IMR-90 (cell line): ENCODE results near the gene MSMP. TPM values are rescaled to one million over a fixed set of nuclear protein-coding genes. Genes with fewer than 3 reads are reported as not detected.

Experiments
- ATAC-seq: fragments of 200-7000 bp; cut with Tn5 transposase; 2 replicates; pipeline ENCODE4 v1.9.1; 2020; ENCODE audit warnings: low read depth, mild to moderate bottlenecking, moderate library complexity
- BruUV-seq: library from RNA; stranded (reverse); fragments of 400-500 nt; replicated peaks from 2 replicates; lab custom pipeline; 2021; lab: Mats Ljungman, UMichigan
- CTCF ChIA-PET: fragments of 300-600 bp; formaldehyde crosslinking; extraction: SDS; loops from one replicate; lab custom pipeline; 2021; ENCODE audit warnings: antibody characterized with exemption; lab: Yijun Ruan, JAX
- POLR2A ChIA-PET: fragments of 300-600 bp; sonication (Branson Sonifier 250); formaldehyde crosslinking; loops from one replicate; lab custom pipeline; 2022; ENCODE audit warnings: antibody characterized with exemption; ENCODE audit not compliant: unreplicated experiment; lab: Charles Lee
- DNase-seq: peaks from one replicate; pipeline ENCODE4 v3.0.0; 2013
- H2AFZ ChIP-seq: replicated peaks from 2 replicates; pipeline ENCODE3; 2013; ENCODE audit warnings: low read length, mild to moderate bottlenecking; ENCODE audit not compliant: poor library complexity
- H2AK5ac ChIP-seq: 2 replicates; pipeline ENCODE4 v1.6.1; 2013; ENCODE audit warnings: low read depth, low read length, inconsistent platforms
- H2AK9ac ChIP-seq: replicated peaks from 2 replicates; pipeline ENCODE3; 2013; ENCODE audit warnings: mild to moderate bottlenecking, low read depth, low read length, moderate library complexity; ENCODE audit not compliant: poor library complexity
- H2BK120ac ChIP-seq: 2 replicates; pipeline ENCODE4 v1.6.1; 2013; ENCODE audit warnings: low read depth, low read length, inconsistent platforms
- H2BK15ac ChIP-seq: 3 replicates; pipeline ENCODE4 v1.6.1; 2013; ENCODE audit warnings: low read depth, low read length, inconsistent platforms
- H2BK20ac ChIP-seq: 2 replicates; pipeline ENCODE4 v1.6.1; 2013; ENCODE audit warnings: low read depth, mild to moderate bottlenecking, inconsistent platforms, low read length, moderate library complexity
- H2BK5ac ChIP-seq: 2 replicates; pipeline ENCODE4 v1.6.1; 2013; ENCODE audit warnings: mild to moderate bottlenecking, low read depth, low read length, inconsistent platforms; ENCODE audit not compliant: poor library complexity, severe bottlenecking
- H3K14ac ChIP-seq: replicated peaks from 2 replicates; pipeline ENCODE4 v1.6.1; 2013; ENCODE audit warnings: low read depth, low read length, inconsistent platforms
- H3K18ac ChIP-seq: 2 replicates; pipeline ENCODE4 v1.6.1; 2013; ENCODE audit warnings: low read depth, low read length, control low read depth
- H3K23ac ChIP-seq: 2 replicates; pipeline ENCODE4 v1.6.1; 2013; ENCODE audit warnings: low read depth, low read length, inconsistent platforms
- H3K27ac ChIP-seq: 2 replicates; pipeline ENCODE4 v1.5.1; 2013; ENCODE audit warnings: mild to moderate bottlenecking, control low read depth, low read length; ENCODE audit not compliant: insufficient read depth
- H3K27me3 ChIP-seq: 2 replicates; pipeline ENCODE4 v1.6.1; 2013; ENCODE audit warnings: low read length; ENCODE audit not compliant: control insufficient read depth, insufficient read depth
- H3K36me3 ChIP-seq: 2 replicates; pipeline ENCODE4 v1.6.1; 2013; ENCODE audit warnings: low read length, mixed read lengths; ENCODE audit not compliant: control insufficient read depth, insufficient read depth
- H3K4ac ChIP-seq: 2 replicates; pipeline ENCODE4 v1.6.1; 2013; ENCODE audit warnings: low read depth, low read length, inconsistent platforms
- H3K4me1 ChIP-seq: 2 replicates; pipeline ENCODE4 v1.6.1; 2013; ENCODE audit warnings: low read length, mixed read lengths; ENCODE audit not compliant: control insufficient read depth, insufficient read depth
- H3K4me2 ChIP-seq: 2 replicates; pipeline ENCODE4 v1.6.1; 2013; ENCODE audit warnings: low read depth, mild to moderate bottlenecking, control low read depth, low read length, moderate library complexity
- H3K4me3 ChIP-seq: 2 replicates; pipeline ENCODE4 v1.5.1; 2013; ENCODE audit warnings: low read depth, mild to moderate bottlenecking, control low read depth, low read length, moderate library complexity; ENCODE audit not compliant: insufficient read depth
- H3K56ac ChIP-seq: 2 replicates; pipeline ENCODE4 v1.6.1; 2013; ENCODE audit warnings: low read length, inconsistent platforms; ENCODE audit not compliant: insufficient read depth; ENCODE audit errors: extremely low read depth
- H3K79me1 ChIP-seq, 2 experiments: 2 replicates each; pipeline ENCODE4 v1.6.1; 2013; ENCODE audit warnings: low read length in 2 of 2, inconsistent platforms in 1 of 2, low read depth in 1 of 2
- H3K9ac ChIP-seq: 2 replicates; pipeline ENCODE4 v1.6.1; 2013; ENCODE audit warnings: low read depth, low read length, control low read depth
- H3K9me1 ChIP-seq: 2 replicates; pipeline ENCODE4 v1.6.1; 2013; ENCODE audit warnings: low read length, inconsistent platforms; ENCODE audit not compliant: insufficient read depth
- H3K9me3 ChIP-seq: 2 replicates; pipeline ENCODE4 v1.6.1; 2013; ENCODE audit warnings: low read length; ENCODE audit not compliant: control insufficient read depth, insufficient read depth
- H4K20me1 ChIP-seq: 2 replicates; pipeline ENCODE4 v1.6.1; 2013; ENCODE audit warnings: low read length, inconsistent platforms; ENCODE audit not compliant: insufficient read depth
- H4K5ac ChIP-seq: 2 replicates; pipeline ENCODE4 v1.6.1; 2013; ENCODE audit warnings: mild to moderate bottlenecking, low read depth, low read length, control low read depth
- H4K8ac ChIP-seq, 2 experiments: 2 replicates each; pipeline ENCODE4 v1.6.1; 2013; ENCODE audit warnings: low read depth in 2 of 2, low read length in 2 of 2, control low read depth in 1 of 2, inconsistent platforms in 1 of 2
- H4K91ac ChIP-seq: 2 replicates; pipeline ENCODE4 v1.6.1; 2013; ENCODE audit warnings: low read depth, low read length, inconsistent platforms; ENCODE audit not compliant: insufficient read depth
- CEBPB ChIP-seq: IDR thresholded peaks from 2 replicates; pipeline ENCODE4 v1.6.1; 2012; ENCODE audit warnings: low read depth, low read length, improper control_type of control experiment
- CHD1 ChIP-seq: IDR thresholded peaks from 2 replicates; pipeline ENCODE4 v1.6.1; 2012; ENCODE audit warnings: low read depth, low read length, improper control_type of control experiment
- CTCF ChIP-seq: conservative IDR thresholded peaks from 2 replicates; pipeline ENCODE4 v1.5.1; 2012; ENCODE audit warnings: mild to moderate bottlenecking, low read depth, low read length, improper control_type of control experiment
- FOS ChIP-seq: fragments of 150-350 bp; IDR thresholded peaks from 2 replicates; pipeline ENCODE4 v1.6.1; 2016; ENCODE audit warnings: low read depth, low read length
- MAFK ChIP-seq: IDR thresholded peaks from 2 replicates; pipeline ENCODE4 v1.6.1; 2012; ENCODE audit warnings: low read depth, low read length, improper control_type of control experiment
- MAZ ChIP-seq: IDR thresholded peaks from 2 replicates; pipeline ENCODE4 v1.6.1; 2012; ENCODE audit warnings: low read depth, mild to moderate bottlenecking, low read length, improper control_type of control experiment, moderate library complexity, borderline replicate concordance
- MXI1 ChIP-seq: IDR thresholded peaks from 2 replicates; pipeline ENCODE4 v1.6.1; 2012; ENCODE audit warnings: low read depth, mild to moderate bottlenecking, low read length, moderate library complexity, borderline replicate concordance
- POLR2A ChIP-seq: IDR thresholded peaks from 2 replicates; pipeline ENCODE4 v1.6.1; 2012; ENCODE audit warnings: mild to moderate bottlenecking, low read depth, low read length
- RAD21 ChIP-seq: IDR thresholded peaks from 2 replicates; pipeline ENCODE4 v1.6.1; 2012; ENCODE audit warnings: low read length, improper control_type of control experiment
- RCOR1 ChIP-seq: IDR thresholded peaks from 2 replicates; pipeline ENCODE4 v1.6.1; 2012; ENCODE audit warnings: mild to moderate bottlenecking, low read length, improper control_type of control experiment; ENCODE audit not compliant: insufficient replicate concordance
- RFX5 ChIP-seq: IDR thresholded peaks from 2 replicates; pipeline ENCODE4 v1.8.0; 2012; ENCODE audit warnings: low read depth, mild to moderate bottlenecking, low read length, moderate library complexity
- SMC3 ChIP-seq: fragments of 150-350 bp; IDR thresholded peaks from 2 replicates; pipeline ENCODE4 v1.6.1; 2016; ENCODE audit warnings: low read depth, mild to moderate bottlenecking, antibody characterized with exemption, low read length, moderate library complexity
- WGBS, 2 experiments: methylation state at CpG; one replicate each; pipeline versions ENCODE4 v1.1.5 to v1.1.7; 2013; ENCODE audit warnings: missing lambda C conversion rate in 2 of 2; ENCODE audit not compliant: insufficient read length in 1 of 2; ENCODE audit errors: extremely low coverage in 2 of 2; 5-methylcytosine and 5-hydroxymethylcytosine counted together
- dilution Hi-C: fragments of 300-500 bp; cut with HindIII; formaldehyde crosslinking; loops from one replicate; pipeline ENCODE4 v1.14.3; 2018; ENCODE audit warnings: low sequenced_read_pairs; ENCODE audit not compliant: unreplicated experiment
- in situ Hi-C: fragments of 300-500 bp; cut with MboI; formaldehyde crosslinking; loops from 3 replicates; pipeline ENCODE4 v1.14.3; 2019; ENCODE audit warnings: low sequenced_read_pairs, inconsistent platforms, mixed read lengths
- intact Hi-C: fragments of 100-400 bp; cut with micrococcal nuclease; formaldehyde crosslinking; loops from 2 replicates; pipeline ENCODE4 v1.10.0; 2022
- polyA plus RNA-seq, 3 experiments: library from polyadenylated mRNA; depleted of rRNA; stranded (reverse); fragments of >200 nt; gene quantifications; 2 replicates each; pipeline ENCODE4 v1.2.3, GENCODE V29; 2012; ENCODE audit warnings: low replicate concordance in 1 of 3
- total RNA-seq: library from RNA; depleted of rRNA; stranded (reverse); fragments of >200 nt; gene quantifications from 2 replicates; pipeline ENCODE4 v1.2.3, GENCODE V29; 2012
- TF ChIP-seq, protein P1 (sequence below): fragments of 150-350 bp; IDR thresholded peaks from 2 replicates; pipeline ENCODE4 v1.6.1; 2016; ENCODE audit warnings: low read depth, mild to moderate bottlenecking, low read length, moderate library complexity, borderline replicate concordance
- TF ChIP-seq, protein P2 (sequence below): fragments of 150-350 bp; IDR thresholded peaks from 2 replicates; pipeline ENCODE4 v1.6.1; 2017; ENCODE audit warnings: mild to moderate bottlenecking, antibody characterized with exemption, low read length, low read depth

The MSMP gene
- total and polyA plus RNA-seq, 2 of the 4 experiments (the other 2 are of a cell fraction) = not detected

GRCh38 chr9:35746583-35746982 is 7.5 kb downstream of the MSMP start (continued):
- no peak for TF ChIP-seq RCOR1
- TF ChIP-seq POLR2A = no peak
- TF ChIP-seq SMC3 = no peak

DNA sequence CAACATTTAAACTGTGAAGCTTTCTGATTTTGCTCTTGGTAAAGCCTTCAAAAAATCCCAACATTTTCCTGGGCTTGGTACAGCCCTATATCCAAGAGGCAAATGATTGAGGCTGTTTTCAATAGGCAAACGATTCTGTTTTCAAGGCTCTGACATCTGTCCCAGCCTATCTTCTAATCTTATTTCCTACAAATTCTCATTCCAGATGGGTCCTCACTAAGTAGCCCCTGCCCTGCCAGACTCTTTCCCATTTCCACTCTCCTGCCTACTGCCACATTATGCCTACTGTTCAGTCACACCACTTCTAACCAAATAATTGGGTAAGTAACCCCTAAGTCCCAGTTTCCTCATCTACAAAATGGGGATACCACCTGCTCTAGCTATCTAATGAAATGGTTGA is 8.5 kb downstream of the MSMP start:
- no peak overlapping the region for H4K5ac ChIP-seq
- peaks cover 35% of the 10 kb centered on the region for H4K20me1 ChIP-seq
- no peak overlapping the region for H3K4me3 ChIP-seq
- H3K4me2 ChIP-seq = no peak overlapping the region; the same call in 1 of the 2 replicates
- WGBS, 2 experiments = 67% methylated on average over 1 of the region's 1 CpG; no CpG with 5 or more reads in 1 of the 2 experiments
- no peak overlapping the region for H3K14ac ChIP-seq
- ChIA-PET CTCF (interaction anchor here (0.6 to 2.3 kb wide), 2 partner anchors 10 to 39 kb away, joined by 4 to 7 read pairs; no protein-coding TSS in a partner anchor), POLR2A (no interaction called here)
- H2BK15ac ChIP-seq = no peak overlapping the region
- H2AK5ac ChIP-seq = no peak overlapping the region
- no peak overlapping the region for H4K91ac ChIP-seq
- peaks cover 14% of the 10 kb centered on the region for H3K4me1 ChIP-seq
- dilution Hi-C loops (no loop called here), intact Hi-C loops (no loop called here), in situ Hi-C loops (no loop called here)
- H4K8ac ChIP-seq = no peak overlapping the region
- no peaks in the 10 kb centered on the region for H3K9me3 ChIP-seq
- H3K36me3 ChIP-seq = peaks cover 33% of the 10 kb centered on the region
- no peak overlapping the region for H3K9ac ChIP-seq
- no peak overlapping the region for H3K27ac ChIP-seq
- no peak overlapping the region for H3K4ac ChIP-seq
- H2BK5ac ChIP-seq = no peak overlapping the region
- no peak overlapping the region for H3K18ac ChIP-seq
- H3K79me1 ChIP-seq = peaks cover 60 to 84% of the 10 kb centered on the region in 2 experiments
- H3K9me1 ChIP-seq = peaks cover 21% of the 10 kb centered on the region
- H2BK120ac ChIP-seq = no peak overlapping the region
- no peak for DNase-seq
- no peak for ATAC-seq
- H2AK9ac ChIP-seq = no peak overlapping the region
- peak overlapping the region; percentile 1; the same call in 1 of the 2 replicates for H3K23ac ChIP-seq
- no peak overlapping the region for H2BK20ac ChIP-seq
- BruUV-seq = no TSS peak
- H3K27me3 ChIP-seq = no peaks in the 10 kb centered on the region
- H3K56ac ChIP-seq = no peak overlapping the region
- H2AFZ ChIP-seq = no peak overlapping the region
- TF ChIP-seq SMC3 = no peak
- no peak for TF ChIP-seq FOS
- TF ChIP-seq, protein P1, sequence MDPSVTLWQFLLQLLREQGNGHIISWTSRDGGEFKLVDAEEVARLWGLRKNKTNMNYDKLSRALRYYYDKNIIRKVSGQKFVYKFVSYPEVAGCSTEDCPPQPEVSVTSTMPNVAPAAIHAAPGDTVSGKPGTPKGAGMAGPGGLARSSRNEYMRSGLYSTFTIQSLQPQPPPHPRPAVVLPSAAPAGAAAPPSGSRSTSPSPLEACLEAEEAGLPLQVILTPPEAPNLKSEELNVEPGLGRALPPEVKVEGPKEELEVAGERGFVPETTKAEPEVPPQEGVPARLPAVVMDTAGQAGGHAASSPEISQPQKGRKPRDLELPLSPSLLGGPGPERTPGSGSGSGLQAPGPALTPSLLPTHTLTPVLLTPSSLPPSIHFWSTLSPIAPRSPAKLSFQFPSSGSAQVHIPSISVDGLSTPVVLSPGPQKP = no peak
- no peak for TF ChIP-seq RFX5
- no peak for TF ChIP-seq CEBPB
- no peak for TF ChIP-seq CHD1
- no peak for TF ChIP-seq RAD21
- no peak for TF ChIP-seq CTCF
- no peak for TF ChIP-seq POLR2A
- TF ChIP-seq, protein P2, sequence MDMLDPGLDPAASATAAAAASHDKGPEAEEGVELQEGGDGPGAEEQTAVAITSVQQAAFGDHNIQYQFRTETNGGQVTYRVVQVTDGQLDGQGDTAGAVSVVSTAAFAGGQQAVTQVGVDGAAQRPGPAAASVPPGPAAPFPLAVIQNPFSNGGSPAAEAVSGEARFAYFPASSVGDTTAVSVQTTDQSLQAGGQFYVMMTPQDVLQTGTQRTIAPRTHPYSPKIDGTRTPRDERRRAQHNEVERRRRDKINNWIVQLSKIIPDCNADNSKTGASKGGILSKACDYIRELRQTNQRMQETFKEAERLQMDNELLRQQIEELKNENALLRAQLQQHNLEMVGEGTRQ = no peak
- TF ChIP-seq MAFK = no peak
- no peak for TF ChIP-seq MAZ
- no peak for TF ChIP-seq MXI1
